Osteoblast (primary cell): Measurements from ENCODE around the gene SH3PXD2B. TPM values are rescaled to one million over a fixed set of nuclear protein-coding genes. Genes with fewer than 3 reads are reported as not detected.

Source experiments
- DNase-seq: peaks from one replicate; pipeline ENCODE4 v3.0.0; 2011; ENCODE audit warnings: low spot score, mixed read lengths; ENCODE audit not compliant: insufficient read length; ENCODE audit errors: missing footprints
- H2AFZ ChIP-seq: 2 replicates; pipeline ENCODE4 v1.6.0; 2011; ENCODE audit warnings: mild to moderate bottlenecking, low read length
- H3K27ac ChIP-seq: 2 replicates; pipeline ENCODE4 v1.5.1; 2011; ENCODE audit warnings: mild to moderate bottlenecking, low read depth, low read length, moderate library complexity
- H3K27me3 ChIP-seq: 2 replicates; pipeline ENCODE4 v1.6.0; 2012; ENCODE audit warnings: mild to moderate bottlenecking, control low read depth, inconsistent platforms, low read length, moderate library complexity; ENCODE audit not compliant: insufficient read depth
- H3K36me3 ChIP-seq: 2 replicates; pipeline ENCODE4 v1.5.1; 2011; ENCODE audit warnings: mild to moderate bottlenecking, low read length, control low read depth, moderate library complexity; ENCODE audit not compliant: insufficient read depth
- H3K4me1 ChIP-seq: 2 replicates; pipeline ENCODE4 v1.5.1; 2011; ENCODE audit warnings: mild to moderate bottlenecking, low read length, control low read depth, moderate library complexity; ENCODE audit not compliant: insufficient read depth
- H3K4me2 ChIP-seq: 2 replicates; pipeline ENCODE4 v1.6.0; 2011; ENCODE audit warnings: mild to moderate bottlenecking, low read length; ENCODE audit not compliant: insufficient read depth
- H3K4me3 ChIP-seq: fragments of 200-600 bp; sonication (generic); 3 replicates; pipeline ENCODE4 v1.5.1; 2012; ENCODE audit warnings: mild to moderate bottlenecking, low read length, inconsistent platforms; ENCODE audit not compliant: insufficient read depth
- H3K79me2 ChIP-seq: 2 replicates; pipeline ENCODE4 v1.6.0; 2012; ENCODE audit warnings: mild to moderate bottlenecking, low read length, control low read depth, inconsistent platforms; ENCODE audit not compliant: insufficient read depth
- H3K9me3 ChIP-seq: 2 replicates; pipeline ENCODE4 v1.5.1; 2011; ENCODE audit warnings: low read depth, low read length, control low read depth
- H4K20me1 ChIP-seq: 2 replicates; pipeline ENCODE4 v1.6.0; 2012; ENCODE audit warnings: mild to moderate bottlenecking, low read length, control low read depth; ENCODE audit not compliant: insufficient read depth
- CTCF ChIP-seq: IDR thresholded peaks from 2 replicates; pipeline ENCODE4 v1.5.1; 2011; ENCODE audit warnings: mild to moderate bottlenecking, low read depth, low read length, moderate library complexity; ENCODE audit errors: extremely low read depth
- total RNA-seq: library from RNA; depleted of rRNA; stranded (reverse); fragments of >200 nt; gene quantifications from 2 replicates; pipeline ENCODE4 v1.2.3, GENCODE V29; 2012

SH3PXD2B gene
- total RNA-seq, 1 donor = 58.3 TPM

- Histone ChIP-seq H3K4me1 (peaks cover 13% of the 10 kb centered on the region), H2AFZ (peak overlapping the region; percentile 8), H3K27ac (no peak overlapping the region), H3K9me3 (no peaks in the 10 kb centered on the region), H3K36me3 (no peaks in the 10 kb centered on the region), H4K20me1 (no peaks in the 10 kb centered on the region), H3K4me2 (peak overlapping the region; percentile 24), H3K79me2 (no peaks in the 10 kb centered on the region), H3K4me3 (no peak overlapping the region), H3K27me3 (no peaks in the 10 kb centered on the region)
- DNase-seq = no peak
- no peak for TF ChIP-seq CTCF
Observed at GRCh38 chr5:172321593-172321992, 132.7 kb downstream of the SH3PXD2B start.

- H3K4me1 ChIP-seq = peaks cover 25% of the 10 kb centered on the region
- no peak for DNase-seq
- H3K36me3 ChIP-seq = no peaks in the 10 kb centered on the region
- H3K79me2 ChIP-seq = no peaks in the 10 kb centered on the region
- peak overlapping the region; percentile 54 for H3K27ac ChIP-seq
- TF ChIP-seq CTCF = no peak
- peak overlapping the region; percentile 57 for H2AFZ ChIP-seq
- no peaks in the 10 kb centered on the region for H3K9me3 ChIP-seq
- no peaks in the 10 kb centered on the region for H4K20me1 ChIP-seq
- no peaks in the 10 kb centered on the region for H3K27me3 ChIP-seq
- H3K4me2 ChIP-seq = peak overlapping the region; percentile 76
- H3K4me3 ChIP-seq = peak overlapping the region; percentile 26
Observed at GRCh38 chr5:172319708-172320441, 134.4 kb downstream of the SH3PXD2B start.

GRCh38 chr5:172315587-172316493 is 138.5 kb downstream of the SH3PXD2B start:
- Histone ChIP-seq H2AFZ (no peak overlapping the region), H3K36me3 (no peaks in the 10 kb centered on the region), H3K4me1 (peaks cover 32% of the 10 kb centered on the region), H3K4me2 (no peak overlapping the region), H4K20me1 (no peaks in the 10 kb centered on the region), H3K27ac (no peak overlapping the region), H3K9me3 (no peaks in the 10 kb centered on the region), H3K27me3 (no peaks in the 10 kb centered on the region), H3K79me2 (no peaks in the 10 kb centered on the region), H3K4me3 (no peak overlapping the region)
- no peak for TF ChIP-seq CTCF
- DNase-seq = no peak

- no peak for TF ChIP-seq CTCF
- Histone ChIP-seq H3K27ac (no peak overlapping the region), H2AFZ (no peak overlapping the region), H3K4me3 (no peak overlapping the region), H3K79me2 (no peaks in the 10 kb centered on the region), H3K4me2 (no peak overlapping the region), H4K20me1 (no peaks in the 10 kb centered on the region), H3K4me1 (peaks cover 27% of the 10 kb centered on the region), H3K36me3 (no peaks in the 10 kb centered on the region), H3K27me3 (no peaks in the 10 kb centered on the region), H3K9me3 (no peaks in the 10 kb centered on the region)
- no peak for DNase-seq
Observed at GRCh38 chr5:172313915-172314314, 140.4 kb downstream of the SH3PXD2B start.
